DND-41 (cell line): Measurements from ENCODE around the gene CEP170B.

Experiments used
- ATAC-seq: fragments of 200-7000 bp; cut with Tn5 transposase; 3 replicates; pipeline ENCODE4 v1.9.1; 2021; ENCODE audit warnings: low read depth; ENCODE audit not compliant: insufficient read depth
- DNase-seq: peaks from one replicate; pipeline ENCODE4 v3.0.0-alpha.2; 2020
- H2AFZ ChIP-seq: 2 replicates; pipeline ENCODE4 v1.6.0; 2012; ENCODE audit warnings: low read depth, low read length
- H3K27ac ChIP-seq: 2 replicates; pipeline ENCODE4 v1.5.1; 2012; ENCODE audit warnings: low read length, inconsistent platforms
- H3K27me3 ChIP-seq: fragments of 200-600 bp; sonication (generic); 2 replicates; pipeline ENCODE4 v1.6.0; 2012; ENCODE audit warnings: low read length, mild to moderate bottlenecking, inconsistent platforms; ENCODE audit not compliant: insufficient read depth, poor library complexity
- H3K36me3 ChIP-seq: 2 replicates; pipeline ENCODE4 v1.5.1; 2012; ENCODE audit warnings: low read length, inconsistent platforms; ENCODE audit not compliant: insufficient read depth
- H3K4me1 ChIP-seq: 2 replicates; pipeline ENCODE4 v1.5.1; 2012; ENCODE audit warnings: mild to moderate bottlenecking, low read length; ENCODE audit not compliant: insufficient read depth
- H3K4me2 ChIP-seq: 2 replicates; pipeline ENCODE4 v1.6.0; 2012; ENCODE audit warnings: mild to moderate bottlenecking, moderate library complexity, low read length, inconsistent platforms; ENCODE audit not compliant: insufficient read depth
- H3K4me3 ChIP-seq, 2 experiments: fragments of 200-600 bp in 1 of 2; shearing (Covaris generic) in 1 of 2; 2 replicates each; pipeline ENCODE4 v1.5.1; 2012 to 2016; ENCODE audit warnings: inconsistent platforms in 2 of 2, low read length in 2 of 2, mild to moderate bottlenecking in 2 of 2, low read depth in 1 of 2, moderate library complexity in 1 of 2
- H3K79me2 ChIP-seq: 2 replicates; pipeline ENCODE4 v1.6.0; 2012; ENCODE audit warnings: low read length, inconsistent platforms; ENCODE audit not compliant: insufficient read depth
- H3K9ac ChIP-seq: 2 replicates; pipeline ENCODE4 v1.6.0; 2012; ENCODE audit warnings: low read depth, mild to moderate bottlenecking, inconsistent platforms, low read length, moderate library complexity
- H3K9me3 ChIP-seq: 2 replicates; pipeline ENCODE4 v1.5.1; 2012; ENCODE audit warnings: low read length, moderate library complexity, mild to moderate bottlenecking, inconsistent platforms; ENCODE audit not compliant: insufficient read depth, severe bottlenecking
- H4K20me1 ChIP-seq: 2 replicates; pipeline ENCODE4 v1.6.0; 2012; ENCODE audit warnings: low read length; ENCODE audit not compliant: insufficient read depth
- EZH2 ChIP-seq: IDR thresholded peaks from 3 replicates; pipeline ENCODE4 v1.6.1; 2012; ENCODE audit warnings: borderline replicate concordance, low read depth, mild to moderate bottlenecking, moderate library complexity, low read length, inconsistent platforms; ENCODE audit not compliant: severe bottlenecking
- TF ChIP-seq, protein P1 (sequence below): IDR thresholded peaks from 2 replicates; pipeline ENCODE4 v1.5.1; 2012; ENCODE audit warnings: borderline replicate concordance, low read length, moderate library complexity, mild to moderate bottlenecking; ENCODE audit not compliant: poor library complexity, severe bottlenecking; ENCODE audit errors: extremely low read depth

CEP170B gene

DNA sequence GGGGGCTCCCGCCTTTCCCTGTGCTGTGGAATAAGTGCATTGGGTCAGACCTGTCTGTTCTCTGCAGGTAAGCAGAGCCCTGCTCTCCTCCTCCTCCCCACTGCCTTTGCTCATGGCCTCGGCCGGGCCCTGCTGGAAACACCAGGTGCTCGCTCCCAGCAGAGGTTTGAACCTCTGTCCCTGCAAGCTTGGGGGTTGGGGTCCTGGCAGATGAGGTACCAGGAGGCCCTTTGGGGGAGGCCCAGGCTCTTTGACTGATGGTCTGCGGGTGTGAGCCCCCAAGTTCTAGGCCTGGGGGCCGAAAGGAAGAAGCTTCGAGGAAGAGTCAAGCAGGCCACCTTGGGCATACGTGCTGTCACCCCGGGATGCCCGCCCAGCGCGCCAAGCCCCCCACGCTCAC lies 22.1 kb upstream of the CEP170B start:
- H3K9me3 ChIP-seq = no peaks in the 10 kb centered on the region
- ATAC-seq = no peak
- no peaks in the 10 kb centered on the region for H3K4me1 ChIP-seq
- H3K27me3 ChIP-seq = peaks cover 6% of the 10 kb centered on the region
- DNase-seq = no peak
- no peak overlapping the region for H3K27ac ChIP-seq
- no peaks in the 10 kb centered on the region for H4K20me1 ChIP-seq
- H3K4me2 ChIP-seq = no peak overlapping the region
- H2AFZ ChIP-seq = no peak overlapping the region
- H3K4me3 ChIP-seq = no peak overlapping the region
- TF ChIP-seq, protein P1, sequence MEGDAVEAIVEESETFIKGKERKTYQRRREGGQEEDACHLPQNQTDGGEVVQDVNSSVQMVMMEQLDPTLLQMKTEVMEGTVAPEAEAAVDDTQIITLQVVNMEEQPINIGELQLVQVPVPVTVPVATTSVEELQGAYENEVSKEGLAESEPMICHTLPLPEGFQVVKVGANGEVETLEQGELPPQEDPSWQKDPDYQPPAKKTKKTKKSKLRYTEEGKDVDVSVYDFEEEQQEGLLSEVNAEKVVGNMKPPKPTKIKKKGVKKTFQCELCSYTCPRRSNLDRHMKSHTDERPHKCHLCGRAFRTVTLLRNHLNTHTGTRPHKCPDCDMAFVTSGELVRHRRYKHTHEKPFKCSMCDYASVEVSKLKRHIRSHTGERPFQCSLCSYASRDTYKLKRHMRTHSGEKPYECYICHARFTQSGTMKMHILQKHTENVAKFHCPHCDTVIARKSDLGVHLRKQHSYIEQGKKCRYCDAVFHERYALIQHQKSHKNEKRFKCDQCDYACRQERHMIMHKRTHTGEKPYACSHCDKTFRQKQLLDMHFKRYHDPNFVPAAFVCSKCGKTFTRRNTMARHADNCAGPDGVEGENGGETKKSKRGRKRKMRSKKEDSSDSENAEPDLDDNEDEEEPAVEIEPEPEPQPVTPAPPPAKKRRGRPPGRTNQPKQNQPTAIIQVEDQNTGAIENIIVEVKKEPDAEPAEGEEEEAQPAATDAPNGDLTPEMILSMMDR = no peak
- no peak for TF ChIP-seq EZH2
- H3K36me3 ChIP-seq = no peaks in the 10 kb centered on the region
- H3K9ac ChIP-seq = no peak overlapping the region
- no peaks in the 10 kb centered on the region for H3K79me2 ChIP-seq

DNA sequence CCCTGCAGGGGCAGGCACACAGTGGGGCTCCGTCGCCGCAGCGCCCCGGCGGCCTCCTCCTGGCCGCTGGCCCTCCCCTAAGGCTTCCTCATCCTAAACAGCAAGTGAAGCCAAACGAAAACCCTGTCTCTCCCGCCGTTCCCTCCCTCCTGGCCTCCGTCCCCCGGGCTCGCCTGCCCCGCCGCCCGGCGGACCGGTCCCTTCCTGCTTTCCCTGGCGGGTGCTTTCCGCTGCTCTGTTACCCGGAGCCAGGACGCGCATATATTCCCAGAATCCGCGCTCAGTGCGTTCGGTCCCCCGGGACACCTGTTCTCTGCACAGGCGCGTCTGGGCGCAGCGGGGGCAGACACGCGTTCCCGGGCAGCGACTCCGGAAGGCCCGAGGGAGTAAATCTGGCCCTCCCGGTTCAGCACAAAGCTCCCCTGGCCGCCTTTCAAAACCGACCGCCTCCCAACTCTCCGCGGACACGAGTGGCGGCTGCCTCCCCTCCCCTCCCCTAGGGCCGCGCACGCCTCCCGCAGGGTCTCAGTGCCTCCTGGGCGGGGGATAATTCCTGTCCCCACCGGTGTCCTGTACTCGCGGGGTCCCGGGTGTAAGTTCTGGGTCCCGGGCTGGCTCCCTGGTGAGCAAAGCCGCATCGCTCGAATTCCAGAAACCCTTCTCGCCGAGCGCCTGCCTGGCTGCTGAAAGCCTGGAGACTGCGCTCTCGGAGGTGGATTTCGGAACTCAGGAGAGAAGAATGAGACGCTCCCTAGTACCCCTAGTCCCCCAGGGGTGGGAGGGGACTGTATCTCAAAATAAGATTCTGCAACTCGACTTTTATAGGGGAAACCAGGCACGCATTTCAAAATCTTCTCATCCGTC lies 21.4 kb upstream of the CEP170B start:
- no peak overlapping the region for H3K4me3 ChIP-seq
- no peaks in the 10 kb centered on the region for H4K20me1 ChIP-seq
- no peak overlapping the region for H3K9ac ChIP-seq
- H3K4me2 ChIP-seq = no peak overlapping the region
- TF ChIP-seq EZH2 = no peak
- TF ChIP-seq, protein P1 = no peak
- H2AFZ ChIP-seq = no peak overlapping the region
- H3K9me3 ChIP-seq = no peaks in the 10 kb centered on the region
- ATAC-seq (no peak), DNase-seq (no peak)
- H3K27me3 ChIP-seq = peaks cover 6% of the 10 kb centered on the region
- no peaks in the 10 kb centered on the region for H3K79me2 ChIP-seq
- no peaks in the 10 kb centered on the region for H3K36me3 ChIP-seq
- H3K4me1 ChIP-seq = no peaks in the 10 kb centered on the region
- H3K27ac ChIP-seq = no peak overlapping the region

DNA sequence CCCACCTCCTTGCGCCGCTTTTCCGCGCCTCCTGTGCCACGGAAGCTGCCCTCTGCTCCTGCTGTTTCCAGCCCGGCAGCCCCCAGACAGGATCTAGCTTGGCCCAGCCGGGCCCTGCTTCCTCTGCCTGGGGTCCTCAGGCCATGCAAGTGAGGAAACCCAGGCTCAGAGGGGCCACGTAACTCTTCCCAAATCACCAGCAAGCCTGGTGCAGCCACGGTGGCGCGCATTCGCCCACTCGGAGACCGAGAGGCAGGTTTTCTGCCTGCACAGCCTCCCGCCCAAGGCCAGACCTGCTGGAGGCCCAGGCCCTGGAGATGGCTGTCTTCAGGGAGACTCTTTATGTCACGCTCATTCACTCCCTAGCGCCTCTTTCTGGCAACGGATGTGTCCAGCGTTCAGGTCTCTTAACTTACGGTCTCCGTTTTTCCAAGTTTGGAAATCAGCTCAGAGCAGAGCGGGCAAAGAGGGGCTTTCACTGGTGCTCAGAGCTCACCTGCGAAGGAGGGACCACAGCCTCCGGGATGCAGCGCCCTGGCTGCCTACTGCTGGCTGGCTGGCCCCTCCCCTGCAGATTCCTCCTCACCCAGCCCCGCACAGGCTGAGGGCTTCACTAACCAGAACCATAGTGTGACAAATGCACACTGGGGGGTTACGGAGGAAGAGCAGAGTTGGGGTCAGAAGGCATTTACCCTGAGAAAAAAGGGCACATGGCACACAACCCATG lies 20.6 kb upstream of the CEP170B start:
- no peak overlapping the region for H3K4me2 ChIP-seq
- no peak for ATAC-seq

More for the DNA sequence above, 20.6 kb upstream of the CEP170B start:
- Histone ChIP-seq H3K4me3 (no peak overlapping the region), H3K36me3 (no peaks in the 10 kb centered on the region), H3K9ac (no peak overlapping the region), H4K20me1 (no peaks in the 10 kb centered on the region), H3K4me1 (no peaks in the 10 kb centered on the region), H3K79me2 (no peaks in the 10 kb centered on the region), H3K27me3 (peaks cover 6% of the 10 kb centered on the region), H3K9me3 (no peaks in the 10 kb centered on the region), H3K27ac (no peak overlapping the region), H2AFZ (no peak overlapping the region)
- TF ChIP-seq, protein P1 = no peak
- DNase-seq = no peak
